ENCODE results near the gene ZNF540. TPM values are rescaled to one million over a fixed set of nuclear protein-coding genes. Genes with fewer than 3 reads are reported as not detected.
"Not testable (repeated sequence)": the region's sequence is repeated elsewhere in the genome, so short reads cannot be mapped to it uniquely, and the experiment has no call there.

ZNF540 gene
- total RNA-seq, 2 donors from 2014 or later: 1.2 to 2.3 TPM

DNA sequence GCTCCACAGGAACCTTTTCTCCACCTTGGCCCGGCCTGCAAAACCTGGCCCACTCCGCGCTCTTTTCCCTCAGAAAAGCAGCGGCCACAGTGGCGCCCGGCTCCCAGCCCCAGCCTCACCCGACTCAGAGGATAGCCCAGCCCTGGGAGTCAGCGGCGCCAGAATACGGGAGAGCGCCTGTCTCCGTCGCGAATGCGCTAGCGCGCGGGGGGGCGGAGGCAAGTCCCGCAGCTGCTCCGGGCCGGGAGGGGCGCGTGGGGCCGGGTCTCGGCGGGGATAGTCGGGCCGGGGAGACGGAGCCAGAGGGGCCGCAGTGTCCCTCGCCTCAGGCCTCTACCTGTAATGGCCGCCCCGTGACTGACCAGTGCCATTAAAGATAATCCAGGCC is 60.6 kb downstream of the ZNF540 start, which contains the start of gene ZFP30:
Gene ZFP30 (minus strand): TSS at position 165 of the 388 bp plus-strand sequence. CDS start 7,643 bp downstream, outside the sequence.
- Mint-ChIP-seq H3K36me3 (peaks cover 26% of the 10 kb centered on the region), H3K9me3 (peaks cover under 1% of the 10 kb centered on the region), H3K27me3 (no peaks in the 10 kb centered on the region), H3K4me1 (ENCODE audit: low read depth in 2 of 2) (peaks cover 26 to 35% of the 10 kb centered on the region in 2 donors), H3K27ac (peak within 1 kb of the TSS; percentile 65 to 84), H3K4me3 (peak within 1 kb of the TSS; percentile 88)
- DNase-seq (ENCODE audit: low spot score): peak; percentile 80
- peak; percentile 88 to 91 for ATAC-seq

- Mint-ChIP-seq H3K36me3 (peaks cover 26% of the 10 kb centered on the region), H3K4me1 (ENCODE audit: low read depth in 2 of 2) (peaks cover 26 to 35% of the 10 kb centered on the region in 2 donors), H3K27ac (peak overlapping the region; percentile 65 to 84), H3K9me3 (peaks cover 3% of the 10 kb centered on the region), H3K27me3 (no peaks in the 10 kb centered on the region), H3K4me3 (peak overlapping the region; percentile 88)
- ATAC-seq (peak; percentile 81 to 90), DNase-seq (ENCODE audit: low spot score) (peak; percentile 87)
These were observed 61.2 kb downstream of the ZNF540 start for GRCh38 chr19:37655689-37656371.

DNA sequence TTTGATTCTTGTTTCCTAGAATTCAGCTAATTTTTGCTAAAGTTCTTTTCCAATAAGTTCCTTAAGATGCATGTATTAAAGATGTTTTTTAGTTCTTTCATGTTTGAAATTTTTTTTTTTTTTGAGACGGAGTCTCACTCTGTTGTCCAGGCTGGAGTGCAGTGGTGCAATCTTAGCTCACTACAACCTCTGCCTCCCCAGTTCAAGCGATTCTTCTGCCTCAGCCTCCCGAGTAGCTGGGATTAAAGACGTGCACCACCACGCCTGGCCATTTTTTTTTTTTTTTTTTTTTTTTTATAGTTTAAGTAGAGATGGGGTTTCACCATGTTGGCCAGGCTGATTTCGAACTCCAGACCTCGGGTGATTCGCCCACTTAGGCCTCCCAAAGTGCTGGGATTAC is 62.5 kb downstream of the ZNF540 start:
- H3K9me3 Mint-ChIP-seq; DNase-seq (ENCODE audit: low spot score); ATAC-seq; H3K27me3 Mint-ChIP-seq: not testable (repeated sequence)
- peaks cover 26 to 35% of the 10 kb centered on the region in 2 donors for H3K4me1 Mint-ChIP-seq (ENCODE audit: low read depth in 2 of 2)
- H3K27ac Mint-ChIP-seq: peak overlapping the region; percentile 65 to 84
- peak overlapping the region; percentile 88 for H3K4me3 Mint-ChIP-seq
- peaks cover 26% of the 10 kb centered on the region for H3K36me3 Mint-ChIP-seq

Other genes starting within 250 kb of the ZNF540 start
- gene ZNF527, start 223.8 kb upstream of the ZNF540 start, total RNA-seq: 1 to 10 TPM; 5.6 to 6.7 TPM
- 1 to 10 TPM; 3.6 to 6.2 TPM for gene ZNF569, start 127.4 kb upstream of the ZNF540 start, total RNA-seq
- 1 to 10 TPM; 3.6 to 7.1 TPM for gene ZNF570, start 125.5 kb upstream of the ZNF540 start, total RNA-seq
- 1 to 10 TPM; 4.1 to 4.7 TPM for gene ZNF793, start 87.9 kb upstream of the ZNF540 start, total RNA-seq
- gene ZNF571, start 84 bp upstream of the ZNF540 start, total RNA-seq: 1 to 10 TPM; 2.0 to 4.2 TPM
- gene ZFP30, start 60.6 kb downstream of the ZNF540 start, total RNA-seq: 10 to 100 TPM in 1 of 2 donors, 1 to 10 TPM in 1; 9.7 to 16.1 TPM
- 1 to 10 TPM; 5.6 to 7.8 TPM for gene ZNF607, start 124.9 kb downstream of the ZNF540 start, total RNA-seq
- 10 to 100 TPM in 1 of 2 donors, 1 to 10 TPM in 1; 6.2 to 15.0 TPM for gene ZNF573, start 184.7 kb downstream of the ZNF540 start, total RNA-seq